HPDE6-E6E7 (cell line): ENCODE measurements around the gene HBP1.
"Not testable (repeated sequence)": the region's sequence is repeated elsewhere in the genome, so short reads cannot be mapped to it uniquely, and the experiment has no call there.

Experiments
- DNase-seq: peaks from one replicate; pipeline ENCODE4 v3.0.0; 2011; ENCODE audit warnings: missing footprints; ENCODE audit errors: extremely low spot score

The HBP1 gene

DNA sequence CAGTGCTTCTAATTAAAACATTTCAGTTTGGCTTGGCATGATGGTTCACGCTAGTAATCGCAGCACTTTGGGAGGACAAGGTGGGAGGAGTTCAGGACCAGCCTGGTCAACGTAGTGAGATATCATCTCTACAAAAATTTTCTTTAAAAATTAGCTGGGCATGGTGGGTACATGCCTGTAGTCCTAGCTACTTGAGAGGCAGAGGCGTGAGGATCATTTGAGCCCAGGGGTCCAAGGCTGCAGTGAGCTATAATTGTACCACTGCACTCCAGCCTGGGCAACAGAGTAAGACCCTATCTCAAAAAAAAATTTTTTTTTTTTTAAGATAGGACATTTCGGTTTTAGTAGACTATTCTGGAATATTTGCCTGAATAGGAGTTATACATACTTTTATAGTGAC lies 12.4 kb downstream of the HBP1 start:
- no peak for DNase-seq

DNA sequence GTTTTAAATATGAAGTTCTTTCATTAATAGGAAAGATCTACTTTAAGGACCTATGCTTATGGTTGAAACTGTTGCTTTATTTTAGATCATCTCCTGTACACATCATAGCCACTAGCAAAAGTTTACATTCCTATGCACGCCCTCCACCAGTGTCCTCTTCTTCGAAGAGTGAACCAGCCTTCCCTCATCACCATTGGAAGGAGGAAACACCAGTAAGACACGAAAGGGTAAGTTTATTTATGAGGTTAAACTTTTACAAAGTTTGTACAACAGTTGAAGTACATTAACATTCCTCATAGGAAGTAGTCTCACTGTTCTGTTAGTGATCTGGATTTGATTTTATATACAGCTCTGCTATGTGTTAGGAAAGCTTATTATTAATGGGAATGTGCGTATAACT lies 16.9 kb downstream of the HBP1 start:
- DNase-seq = no peak

GRCh38 chr7:107186240-107186639 lies 17.4 kb downstream of the HBP1 start:
- DNase-seq = no peak

- no peak for DNase-seq
Observed at GRCh38 chr7:107187774-107188173, 19.0 kb downstream of the HBP1 start.

DNA sequence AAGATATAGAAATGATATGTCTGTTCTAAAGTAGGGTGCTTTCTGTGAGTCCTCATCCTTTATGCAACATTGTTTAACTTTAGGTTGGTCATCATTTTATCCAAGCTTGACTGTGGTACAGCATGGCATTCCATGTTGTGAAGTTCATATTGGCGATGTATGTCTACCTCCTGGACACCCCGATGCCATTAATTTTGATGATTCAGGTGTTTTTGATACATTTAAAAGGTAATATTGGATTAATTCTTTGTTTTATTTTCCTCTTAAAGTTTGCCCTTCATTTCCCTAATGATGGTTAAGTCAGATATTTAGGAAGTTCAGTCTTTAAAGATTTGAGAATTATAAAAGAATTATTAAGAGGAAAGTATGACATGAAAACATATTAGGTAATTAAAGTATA lies 21.3 kb downstream of the HBP1 start:
- no peak for DNase-seq

GRCh38 chr7:107194052-107194451 lies 25.2 kb downstream of the HBP1 start:
- DNase-seq = no peak

- DNase-seq = no peak
Observed at GRCh38 chr7:107196834-107197610, 28.2 kb downstream of the HBP1 start.

DNA sequence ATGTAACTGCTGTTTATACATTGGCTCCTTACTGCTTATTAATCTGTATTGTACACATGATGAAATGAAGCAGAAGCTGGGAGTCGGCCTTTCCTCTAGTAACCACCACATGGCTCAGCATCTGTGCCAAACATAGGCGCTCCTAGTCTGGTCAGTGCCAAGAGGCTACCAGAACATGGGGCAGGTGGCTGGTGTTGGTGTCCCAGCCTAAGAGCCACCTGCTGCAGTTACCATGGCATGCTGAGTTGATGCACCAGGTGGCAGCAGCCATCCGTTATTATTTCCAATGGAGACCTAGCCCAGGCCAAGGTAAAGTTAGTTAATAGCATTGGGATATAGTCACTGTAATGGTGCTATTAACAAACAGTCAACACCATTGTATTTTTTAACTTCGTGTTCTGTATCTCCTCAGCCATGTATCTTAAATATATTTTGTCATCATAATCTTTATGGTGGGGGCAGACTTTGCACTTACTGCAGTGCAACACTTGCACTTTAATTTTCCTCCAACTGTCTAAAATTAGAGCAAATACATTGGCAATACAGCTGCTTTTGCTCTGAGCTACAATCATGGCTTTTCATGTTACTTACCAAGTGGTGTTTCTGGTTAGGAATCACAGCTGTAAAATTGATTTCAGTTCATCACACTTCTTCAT lies 33.1 kb downstream of the HBP1 start:
- DNase-seq = peak; percentile 66

- no peak for DNase-seq
Observed at GRCh38 chr7:107203607-107204006, 34.8 kb downstream of the HBP1 start.

- no peak for DNase-seq
Observed at GRCh38 chr7:107206136-107206535, 37.3 kb downstream of the HBP1 start.

DNA sequence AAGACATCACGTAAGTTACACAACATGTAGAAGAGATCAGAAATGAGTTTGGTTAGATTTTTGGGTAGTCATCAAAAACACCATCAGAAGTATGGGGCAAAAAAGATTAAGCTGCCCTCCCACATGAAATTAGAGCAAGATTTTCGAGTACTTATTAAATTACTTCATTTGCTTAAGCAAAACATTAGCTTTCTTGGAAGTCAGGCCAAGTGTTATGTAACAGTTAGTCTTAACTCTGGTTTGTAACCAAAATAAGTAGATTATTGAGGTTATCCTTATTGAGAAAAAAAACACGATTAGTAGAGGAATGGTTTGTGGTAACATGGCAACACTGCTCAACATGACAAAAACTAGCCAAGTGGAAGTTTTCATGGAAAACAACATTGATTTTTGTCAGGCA lies 37.9 kb downstream of the HBP1 start:
- no peak for DNase-seq

GRCh38 chr7:107207459-107207858 lies 38.7 kb downstream of the HBP1 start:
- DNase-seq = no peak

DNA sequence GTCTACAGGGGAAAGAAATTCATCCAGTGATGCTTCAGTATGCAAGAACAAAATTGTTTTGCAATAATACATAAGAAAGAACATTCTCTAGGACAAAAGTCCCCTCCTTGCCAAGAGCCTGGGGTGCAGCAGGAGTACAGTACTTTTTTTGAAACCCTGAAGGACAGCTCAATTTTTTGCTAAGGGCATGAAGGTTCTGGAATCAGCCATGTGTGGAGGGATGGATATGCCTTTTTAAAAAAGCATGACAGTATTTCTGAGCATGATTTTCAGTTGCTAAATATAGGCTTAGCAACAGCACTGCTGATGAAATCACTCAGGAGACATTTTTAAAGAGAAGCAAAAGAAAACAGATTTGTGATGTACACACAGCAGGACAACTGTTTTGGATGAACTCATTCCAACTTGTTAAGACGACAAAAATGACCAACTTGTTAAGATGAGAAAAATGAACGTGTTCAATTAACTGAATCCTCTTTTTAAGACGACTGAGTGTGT lies 39.3 kb downstream of the HBP1 start:
- DNase-seq = no peak

- DNase-seq = no peak
Observed at GRCh38 chr7:107208563-107208962, 39.8 kb downstream of the HBP1 start.

DNA sequence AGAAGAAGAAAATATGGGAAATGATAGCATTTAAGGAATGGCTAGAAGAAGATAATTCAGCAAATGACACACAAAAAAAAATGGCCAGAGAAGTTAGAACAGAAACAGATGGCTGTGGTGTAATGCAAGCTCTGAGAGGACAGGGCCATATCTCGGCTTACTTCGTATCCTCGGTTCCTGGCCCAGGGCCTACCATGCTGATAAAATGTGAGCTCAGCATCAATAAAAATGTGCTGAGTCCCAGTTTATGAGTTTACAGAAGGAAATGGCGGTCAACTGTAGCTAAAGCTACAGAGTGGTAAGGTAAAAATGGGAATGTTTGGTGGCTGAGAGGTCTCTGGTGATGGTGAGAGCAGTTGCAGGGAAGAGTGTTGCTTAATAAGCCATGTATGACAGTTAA lies 40.8 kb downstream of the HBP1 start:
- no peak for DNase-seq

DNA sequence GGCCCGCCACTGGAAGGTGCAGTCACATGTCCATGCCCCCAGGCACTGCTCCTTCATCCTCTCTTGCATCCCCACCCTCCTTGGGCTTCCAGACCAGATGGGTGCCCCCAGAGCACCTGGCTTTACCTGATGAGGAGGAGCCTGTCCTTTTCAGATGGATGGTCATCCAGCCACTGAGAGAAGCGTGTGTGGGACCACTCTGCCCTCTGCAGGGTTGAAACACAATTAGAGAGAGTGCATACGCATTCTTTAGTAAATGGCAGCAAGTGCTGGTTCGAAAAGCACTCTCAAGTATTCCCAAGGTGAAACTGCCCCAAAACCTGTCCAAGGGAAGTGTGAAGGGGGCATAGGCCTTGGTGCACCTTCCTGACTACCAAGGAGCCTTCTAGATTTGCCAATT lies 41.6 kb downstream of the HBP1 start:
- no peak for DNase-seq

GRCh38 chr7:107212725-107213124 lies 43.9 kb downstream of the HBP1 start:
- no peak for DNase-seq

- DNase-seq = no peak
Observed at GRCh38 chr7:107213193-107213788, 44.5 kb downstream of the HBP1 start.

DNA sequence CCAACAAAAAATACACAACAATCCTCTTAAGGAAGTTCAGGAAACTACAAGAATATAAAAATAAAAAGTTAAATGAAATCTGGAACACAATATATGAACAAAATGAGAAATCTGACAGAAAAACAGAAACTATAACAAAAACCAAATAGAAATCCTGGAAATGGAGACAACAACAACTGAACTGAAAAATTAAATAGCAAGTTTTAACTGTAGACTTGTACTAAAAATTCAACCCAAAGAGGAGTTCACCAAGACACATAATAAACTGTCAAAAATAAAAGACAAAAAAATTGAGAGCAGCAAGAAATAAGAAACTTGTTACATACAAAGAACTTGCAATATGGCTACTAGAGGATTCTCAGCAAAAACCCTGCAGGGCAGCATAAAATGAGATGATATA lies 45.1 kb downstream of the HBP1 start:
- no peak for DNase-seq

- DNase-seq = no peak
Observed at GRCh38 chr7:107219563-107220244, 50.9 kb downstream of the HBP1 start.

- DNase-seq = no peak
Observed at GRCh38 chr7:107220356-107220755, 51.6 kb downstream of the HBP1 start.

- not testable (repeated sequence) for DNase-seq
Observed at GRCh38 chr7:107220806-107221205, 52.0 kb downstream of the HBP1 start.
